SK-N-SH (cell line): ENCODE data around the gene DSG3. TPM values are rescaled to one million over a fixed set of nuclear protein-coding genes. Genes with fewer than 3 reads are reported as not detected.

Source experiments
- CTCF ChIA-PET: fragments of 300-600, 350-600 bp; formaldehyde crosslinking; extraction: SDS; loops from one replicate; lab custom pipeline; 2021; lab: Yijun Ruan, JAX
- POLR2A ChIA-PET: fragments of 350-600 bp; sonication (Branson Sonifier 250); formaldehyde crosslinking; extraction: SDS; loops from one replicate; lab custom pipeline; 2020; ENCODE audit warnings: antibody characterized with exemption, inconsistent platforms; lab: Yijun Ruan, JAX
- DNase-seq: peaks from one replicate; pipeline ENCODE4 v3.0.0; 2012
- H2AFZ ChIP-seq: fragments of 200-600 bp; sonication (generic); 2 replicates; pipeline ENCODE4 v1.8.1; 2016; ENCODE audit warnings: antibody characterized with exemption, mild to moderate bottlenecking, low read depth
- H3F3A ChIP-seq: fragments of 200-600 bp; sonication (generic); replicated peaks from 2 replicates; pipeline ENCODE3; 2016; ENCODE audit warnings: antibody characterized with exemption, mild to moderate bottlenecking; ENCODE audit not compliant: insufficient read depth
- H3K27ac ChIP-seq, 2 experiments: fragments of 200-500 bp in 1 of 2; fragments of 200-600 bp in 1 of 2; sonication (Bioruptor generic) in 1 of 2; sonication (generic), shearing (Covaris generic) in 1 of 2; 2 replicates each; pipeline versions ENCODE4 v1.5.1 to v1.6.1; 2014 to 2016; ENCODE audit warnings: low read depth in 2 of 2, inconsistent platforms in 1 of 2, low read length in 1 of 2, mild to moderate bottlenecking in 1 of 2, mixed read lengths in 1 of 2
- H3K27me3 ChIP-seq: fragments of 200-600 bp; sonication (generic), shearing (Covaris generic); 2 replicates; pipeline ENCODE4 v1.6.1; 2016; ENCODE audit warnings: mixed run types; ENCODE audit not compliant: insufficient read depth
- H3K36me3 ChIP-seq, 2 experiments: fragments of 200-500 bp in 1 of 2; fragments of 200-600 bp in 1 of 2; sonication (Bioruptor generic) in 1 of 2; sonication (generic) in 1 of 2; replicated peaks in 1 of 2; 2 replicates each; pipeline versions ENCODE3 to v1.5.1; 2014 to 2016; ENCODE audit warnings: low read length in 1 of 2, mild to moderate bottlenecking in 1 of 2; ENCODE audit not compliant: insufficient read depth in 2 of 2, control insufficient read depth in 1 of 2
- H3K4me1 ChIP-seq, 2 experiments: fragments of 200-500 bp in 1 of 2; fragments of 200-600 bp in 1 of 2; sonication (Bioruptor generic) in 1 of 2; sonication (generic), shearing (Covaris generic) in 1 of 2; 2 replicates each; pipeline versions ENCODE4 v1.5.1 to v1.6.1; 2014 to 2016; ENCODE audit warnings: low read depth in 1 of 2, low read length in 1 of 2, mixed run types in 1 of 2; ENCODE audit not compliant: insufficient read depth in 2 of 2, control insufficient read depth in 1 of 2
- H3K4me2 ChIP-seq: fragments of 200-600 bp; sonication (generic), shearing (Covaris generic); 2 replicates; pipeline ENCODE4 v1.6.1; 2017; ENCODE audit warnings: mixed run types
- H3K4me3 ChIP-seq, 2 experiments: fragments of 200-500 bp in 1 of 2; fragments of 200-600 bp in 1 of 2; sonication (Bioruptor generic) in 1 of 2; sonication (generic), shearing (Covaris generic) in 1 of 2; 2 replicates each; pipeline versions ENCODE4 v1.5.1 to v1.8.1; 2014 to 2016; ENCODE audit warnings: low read depth in 2 of 2, inconsistent platforms in 1 of 2, low read length in 1 of 2, mild to moderate bottlenecking in 1 of 2, mixed read lengths in 1 of 2, moderate library complexity in 1 of 2
- H3K79me2 ChIP-seq: fragments of 200-600 bp; sonication (generic); 2 replicates; pipeline ENCODE4 v1.8.1; 2017; ENCODE audit warnings: mild to moderate bottlenecking; ENCODE audit not compliant: insufficient read depth
- H3K9ac ChIP-seq: fragments of 200-600 bp; sonication (generic); 2 replicates; pipeline ENCODE4 v1.6.1; 2017; ENCODE audit warnings: mixed run types
- H3K9me2 ChIP-seq: fragments of 200-600 bp; sonication (generic); 2 replicates; pipeline ENCODE4 v1.6.1; 2017; ENCODE audit warnings: mixed run types
- H3K9me3 ChIP-seq: fragments of 200-600 bp; sonication (generic); 2 replicates; pipeline ENCODE4 v1.6.1; 2017; ENCODE audit warnings: mixed run types, mild to moderate bottlenecking, moderate library complexity
- H4K20me1 ChIP-seq: fragments of 200-600 bp; sonication (generic); 2 replicates; pipeline ENCODE4 v1.6.1; 2017; ENCODE audit warnings: mild to moderate bottlenecking, mixed run types; ENCODE audit not compliant: insufficient read depth
- ELF1 ChIP-seq: IDR thresholded peaks from 2 replicates; pipeline ENCODE4 v1.4.0; 2012
- GATA2 ChIP-seq: sonication (generic); formaldehyde crosslinking; IDR thresholded peaks from 2 replicates; pipeline ENCODE4 v1.5.0; 2020; ENCODE audit warnings: mild to moderate bottlenecking, missing genetic modification reagents
- MEF2A ChIP-seq: IDR thresholded peaks from 2 replicates; pipeline ENCODE4 v1.4.0; 2012; ENCODE audit warnings: low read depth, borderline replicate concordance
- PBX3 ChIP-seq: IDR thresholded peaks from 2 replicates; pipeline ENCODE4; 2012
- RXRA ChIP-seq: IDR thresholded peaks from 2 replicates; pipeline ENCODE4 v1.4.0; 2012; ENCODE audit warnings: low read depth, mild to moderate bottlenecking, borderline replicate concordance
- SMC3 ChIP-seq: IDR thresholded peaks from 2 replicates; pipeline ENCODE4 v1.6.1; 2012; ENCODE audit warnings: low read depth, low read length, improper control_type of control experiment
- TAF1 ChIP-seq: IDR thresholded peaks from 2 replicates; pipeline ENCODE4 v1.6.1; 2012; ENCODE audit warnings: low read depth, mild to moderate bottlenecking, low read length, moderate library complexity, borderline replicate concordance
- TEAD4 ChIP-seq: IDR thresholded peaks from 2 replicates; pipeline ENCODE4 v1.4.0; 2012; ENCODE audit warnings: mild to moderate bottlenecking, borderline replicate concordance; ENCODE audit not compliant: insufficient read depth
- WGBS: methylation state at CpG from one replicate; pipeline ENCODE4 v1.1.6; 2017; ENCODE audit warnings: low lambda C conversion rate; 5-methylcytosine and 5-hydroxymethylcytosine counted together
- polyA plus RNA-seq, 3 experiments: library from polyadenylated mRNA; depleted of rRNA; stranded (reverse); fragments of >200 nt; gene quantifications; 2 replicates each; pipeline ENCODE4 v1.2.3, GENCODE V29; 2012
- TF ChIP-seq, protein P1 (sequence below): fragments of 150-350 bp; IDR thresholded peaks from 2 replicates; pipeline ENCODE4 v1.6.1; 2017; ENCODE audit warnings: antibody characterized with exemption, low read length, low read depth, borderline replicate concordance
- TF ChIP-seq, protein P2 (sequence below): IDR thresholded peaks from 2 replicates; pipeline ENCODE4 v1.6.1; 2012; ENCODE audit warnings: mild to moderate bottlenecking, low read depth, low read length, moderate library complexity
- TF ChIP-seq, protein P3 (sequence below): IDR thresholded peaks from 2 replicates; pipeline ENCODE4 v1.4.0; 2012; ENCODE audit warnings: low read depth

The DSG3 gene
- polyA plus RNA-seq, 1 of the 3 experiments (the other 2 are of a cell fraction) = 0.02 TPM

GRCh38 chr18:31430554-31430953, 17.0 kb upstream of the DSG3 start:
- Histone ChIP-seq H3K27me3 (no peaks in the 10 kb centered on the region; the same call in 1 of the 2 replicates), H3K4me2 (no peak overlapping the region), H3K9ac (no peak overlapping the region), H3K27ac (no peak overlapping the region), H3K4me3 (no peak overlapping the region), H3K4me1 (no peaks in the 10 kb centered on the region), H3K79me2 (no peaks in the 10 kb centered on the region), H4K20me1 (no peaks in the 10 kb centered on the region), H3K36me3 (no peaks in the 10 kb centered on the region), H3F3A (no peaks in the 10 kb centered on the region), H2AFZ (no peak overlapping the region), H3K9me3 (no peaks in the 10 kb centered on the region), H3K9me2 (no peaks in the 10 kb centered on the region)
- TF ChIP-seq TEAD4 = no peak
- no peak for TF ChIP-seq GATA2 (CRISPR knock-in tag)
- TF ChIP-seq MEF2A = no peak
- TF ChIP-seq, protein P1, sequence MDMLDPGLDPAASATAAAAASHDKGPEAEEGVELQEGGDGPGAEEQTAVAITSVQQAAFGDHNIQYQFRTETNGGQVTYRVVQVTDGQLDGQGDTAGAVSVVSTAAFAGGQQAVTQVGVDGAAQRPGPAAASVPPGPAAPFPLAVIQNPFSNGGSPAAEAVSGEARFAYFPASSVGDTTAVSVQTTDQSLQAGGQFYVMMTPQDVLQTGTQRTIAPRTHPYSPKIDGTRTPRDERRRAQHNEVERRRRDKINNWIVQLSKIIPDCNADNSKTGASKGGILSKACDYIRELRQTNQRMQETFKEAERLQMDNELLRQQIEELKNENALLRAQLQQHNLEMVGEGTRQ = no peak
- TF ChIP-seq PBX3 = no peak
- no peak for TF ChIP-seq RXRA
- no peak for TF ChIP-seq SMC3
- ChIA-PET POLR2A (no interaction called here), CTCF (interaction anchor here (1.0 kb wide), 1 partner anchor 217 kb away, joined by 3 read pairs; no protein-coding TSS in a partner anchor)
- WGBS = 13% methylated on average over 1 of the region's 1 CpG
- DNase-seq = no peak

GRCh38 chr18:31432316-31432715, 15.2 kb upstream of the DSG3 start:
- H3K9ac ChIP-seq = no peak overlapping the region
- H3K9me2 ChIP-seq = no peaks in the 10 kb centered on the region
- 6% methylated on average over 1 of the region's 1 CpG for WGBS
- H3K4me2 ChIP-seq = no peak overlapping the region
- H3K27me3 ChIP-seq = no peaks in the 10 kb centered on the region; the same call in 1 of the 2 replicates
- H3K9me3 ChIP-seq = no peaks in the 10 kb centered on the region
- no peaks in the 10 kb centered on the region for H4K20me1 ChIP-seq
- no peaks in the 10 kb centered on the region for H3K79me2 ChIP-seq
- ChIA-PET POLR2A (no interaction called here), CTCF (no interaction called here)
- no peak overlapping the region for H3K27ac ChIP-seq
- DNase-seq = no peak
- H3K4me1 ChIP-seq = no peaks in the 10 kb centered on the region
- no peak for TF ChIP-seq TAF1
- TF ChIP-seq, protein P2, sequence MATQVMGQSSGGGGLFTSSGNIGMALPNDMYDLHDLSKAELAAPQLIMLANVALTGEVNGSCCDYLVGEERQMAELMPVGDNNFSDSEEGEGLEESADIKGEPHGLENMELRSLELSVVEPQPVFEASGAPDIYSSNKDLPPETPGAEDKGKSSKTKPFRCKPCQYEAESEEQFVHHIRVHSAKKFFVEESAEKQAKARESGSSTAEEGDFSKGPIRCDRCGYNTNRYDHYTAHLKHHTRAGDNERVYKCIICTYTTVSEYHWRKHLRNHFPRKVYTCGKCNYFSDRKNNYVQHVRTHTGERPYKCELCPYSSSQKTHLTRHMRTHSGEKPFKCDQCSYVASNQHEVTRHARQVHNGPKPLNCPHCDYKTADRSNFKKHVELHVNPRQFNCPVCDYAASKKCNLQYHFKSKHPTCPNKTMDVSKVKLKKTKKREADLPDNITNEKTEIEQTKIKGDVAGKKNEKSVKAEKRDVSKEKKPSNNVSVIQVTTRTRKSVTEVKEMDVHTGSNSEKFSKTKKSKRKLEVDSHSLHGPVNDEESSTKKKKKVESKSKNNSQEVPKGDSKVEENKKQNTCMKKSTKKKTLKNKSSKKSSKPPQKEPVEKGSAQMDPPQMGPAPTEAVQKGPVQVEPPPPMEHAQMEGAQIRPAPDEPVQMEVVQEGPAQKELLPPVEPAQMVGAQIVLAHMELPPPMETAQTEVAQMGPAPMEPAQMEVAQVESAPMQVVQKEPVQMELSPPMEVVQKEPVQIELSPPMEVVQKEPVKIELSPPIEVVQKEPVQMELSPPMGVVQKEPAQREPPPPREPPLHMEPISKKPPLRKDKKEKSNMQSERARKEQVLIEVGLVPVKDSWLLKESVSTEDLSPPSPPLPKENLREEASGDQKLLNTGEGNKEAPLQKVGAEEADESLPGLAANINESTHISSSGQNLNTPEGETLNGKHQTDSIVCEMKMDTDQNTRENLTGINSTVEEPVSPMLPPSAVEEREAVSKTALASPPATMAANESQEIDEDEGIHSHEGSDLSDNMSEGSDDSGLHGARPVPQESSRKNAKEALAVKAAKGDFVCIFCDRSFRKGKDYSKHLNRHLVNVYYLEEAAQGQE = no peak
- TF ChIP-seq ELF1 = no peak
- TF ChIP-seq, protein P3, sequence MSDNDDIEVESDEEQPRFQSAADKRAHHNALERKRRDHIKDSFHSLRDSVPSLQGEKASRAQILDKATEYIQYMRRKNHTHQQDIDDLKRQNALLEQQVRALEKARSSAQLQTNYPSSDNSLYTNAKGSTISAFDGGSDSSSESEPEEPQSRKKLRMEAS = no peak
- H3F3A ChIP-seq = no peaks in the 10 kb centered on the region
- no peaks in the 10 kb centered on the region for H3K36me3 ChIP-seq
- no peak overlapping the region for H2AFZ ChIP-seq
- no peak overlapping the region for H3K4me3 ChIP-seq
